T-helper 17 cell (primary cell): ENCODE measurements around the gene ARID5B. TPM values are rescaled to one million over a fixed set of nuclear protein-coding genes. Genes with fewer than 3 reads are reported as not detected.

Source experiments
- ATAC-seq: fragments of 150-1000 bp; cut with Tn5 transposase; 2 replicates; pipeline ENCODE4 v1.10.0; 2021; ENCODE audit warnings: mild to moderate bottlenecking, moderate library complexity
- DNase-seq, 3 donors: peaks; one replicate each; pipeline versions ENCODE4 v3.0.0 to v3.0.0-alpha.2; 2020 to 2021
- H3K9me3 ChIP-seq: one replicate; pipeline ENCODE4 v1.7.0; 2013; ENCODE audit warnings: low read length, mild to moderate bottlenecking; ENCODE audit not compliant: control insufficient read depth, poor library complexity, severe bottlenecking
- H3K27ac Mint-ChIP-seq: one replicate; pipeline ENCODE4 v1.8.0; 2022; ENCODE audit warnings: mild to moderate bottlenecking, moderate library complexity, mixed read lengths
- H3K27me3 Mint-ChIP-seq: one replicate; pipeline ENCODE4 v1.8.0; 2022; ENCODE audit warnings: mixed read lengths
- H3K36me3 Mint-ChIP-seq: one replicate; pipeline ENCODE4 v1.8.0; 2022; ENCODE audit warnings: low read depth, mixed read lengths
- H3K4me1 Mint-ChIP-seq: one replicate; pipeline ENCODE4 v1.8.0; 2022; ENCODE audit warnings: mild to moderate bottlenecking, mixed read lengths
- H3K4me3 Mint-ChIP-seq: one replicate; pipeline ENCODE4 v1.8.0; 2022; ENCODE audit warnings: mild to moderate bottlenecking, moderate library complexity, mixed read lengths
- total RNA-seq, 4 donors: library from RNA in 2 of 4; stranded (reverse) in 2 of 4; gene quantifications; one replicate each; pipeline ENCODE4 v1.2.3 and lab custom pipeline; 2022 to 2026

The ARID5B gene
- total RNA-seq, 2 donors from 2014 or later: 58.2 to 67.6 TPM

GRCh38 chr10:62081341-62082270 lies 180.1 kb downstream of the ARID5B start:
- Mint-ChIP-seq H3K27ac (peak overlapping the region; percentile 95), H3K27me3 (no peaks in the 10 kb centered on the region), H3K36me3 (peaks cover 3% of the 10 kb centered on the region), H3K4me3 (peak overlapping the region; percentile 84), H3K4me1 (peaks cover 27% of the 10 kb centered on the region)
- DNase-seq: no peak
- ATAC-seq: no peak
- no peaks in the 10 kb centered on the region for H3K9me3 ChIP-seq

- peaks cover 22% of the 10 kb centered on the region for H3K4me1 Mint-ChIP-seq
- DNase-seq (no peak), ATAC-seq (no peak)
- H3K4me3 Mint-ChIP-seq: peak overlapping the region; percentile 84
- no peaks in the 10 kb centered on the region for H3K36me3 Mint-ChIP-seq
- no peaks in the 10 kb centered on the region for H3K27me3 Mint-ChIP-seq
- no peaks in the 10 kb centered on the region for H3K9me3 ChIP-seq
- H3K27ac Mint-ChIP-seq: peak overlapping the region; percentile 95
These were observed 180.8 kb downstream of the ARID5B start for GRCh38 chr10:62082271-62082656.

GRCh38 chr10:62082729-62083411 lies 181.4 kb downstream of the ARID5B start:
- DNase-seq (peak in 1 of 3 donors; percentile 22), ATAC-seq (peak; percentile 82)
- H3K27me3 Mint-ChIP-seq: no peaks in the 10 kb centered on the region
- no peaks in the 10 kb centered on the region for H3K36me3 Mint-ChIP-seq
- H3K27ac Mint-ChIP-seq: peak overlapping the region; percentile 95
- no peaks in the 10 kb centered on the region for H3K9me3 ChIP-seq
- H3K4me1 Mint-ChIP-seq: peaks cover 18% of the 10 kb centered on the region
- H3K4me3 Mint-ChIP-seq: peak overlapping the region; percentile 84

- ATAC-seq (peak; percentile 39), DNase-seq (no peak)
- Mint-ChIP-seq H3K36me3 (peaks cover 2% of the 10 kb centered on the region), H3K27ac (peak overlapping the region; percentile 95), H3K27me3 (no peaks in the 10 kb centered on the region), H3K4me1 (peaks cover 26% of the 10 kb centered on the region), H3K4me3 (peak overlapping the region; percentile 84)
- no peaks in the 10 kb centered on the region for H3K9me3 ChIP-seq
These were observed 182.1 kb downstream of the ARID5B start for GRCh38 chr10:62083412-62084267.

- no peaks in the 10 kb centered on the region for H3K9me3 ChIP-seq
- DNase-seq: no peak
- no peaks in the 10 kb centered on the region for H3K27me3 Mint-ChIP-seq
- ATAC-seq: no peak
- H3K4me1 Mint-ChIP-seq: peaks cover 31% of the 10 kb centered on the region
- peaks cover 2% of the 10 kb centered on the region for H3K36me3 Mint-ChIP-seq
- H3K27ac Mint-ChIP-seq: peak overlapping the region; percentile 95
- peak overlapping the region; percentile 9 for H3K4me3 Mint-ChIP-seq
These were observed 183.0 kb downstream of the ARID5B start for GRCh38 chr10:62084451-62084850.

GRCh38 chr10:62085404-62085803 lies 183.9 kb downstream of the ARID5B start:
- H3K36me3 Mint-ChIP-seq: peaks cover 4% of the 10 kb centered on the region
- DNase-seq (no peak), ATAC-seq (no peak)
- peak overlapping the region; percentile 95 for H3K27ac Mint-ChIP-seq
- H3K9me3 ChIP-seq: no peaks in the 10 kb centered on the region
- H3K4me3 Mint-ChIP-seq: no peak overlapping the region
- H3K4me1 Mint-ChIP-seq: peaks cover 32% of the 10 kb centered on the region
- no peaks in the 10 kb centered on the region for H3K27me3 Mint-ChIP-seq

GRCh38 chr10:62085821-62086220 lies 184.3 kb downstream of the ARID5B start:
- ATAC-seq (no peak), DNase-seq (no peak)
- Mint-ChIP-seq H3K36me3 (peaks cover 6% of the 10 kb centered on the region), H3K4me1 (peaks cover 32% of the 10 kb centered on the region), H3K27ac (no peak overlapping the region), H3K27me3 (no peaks in the 10 kb centered on the region), H3K4me3 (no peak overlapping the region)
- no peaks in the 10 kb centered on the region for H3K9me3 ChIP-seq

- no peak overlapping the region for H3K27ac Mint-ChIP-seq
- ATAC-seq: no peak
- no peak for DNase-seq
- peaks cover 15% of the 10 kb centered on the region for H3K36me3 Mint-ChIP-seq
- no peaks in the 10 kb centered on the region for H3K27me3 Mint-ChIP-seq
- peaks cover 25% of the 10 kb centered on the region for H3K4me1 Mint-ChIP-seq
- H3K4me3 Mint-ChIP-seq: no peak overlapping the region
- no peaks in the 10 kb centered on the region for H3K9me3 ChIP-seq
These were observed 185.8 kb downstream of the ARID5B start for GRCh38 chr10:62087329-62087728.

GRCh38 chr10:62088786-62089185 lies 187.3 kb downstream of the ARID5B start:
- Mint-ChIP-seq H3K27me3 (no peaks in the 10 kb centered on the region), H3K4me1 (peaks cover 17% of the 10 kb centered on the region), H3K27ac (peak overlapping the region; percentile 11), H3K4me3 (no peak overlapping the region), H3K36me3 (peaks cover 15% of the 10 kb centered on the region)
- no peaks in the 10 kb centered on the region for H3K9me3 ChIP-seq
- no peak for DNase-seq
- no peak for ATAC-seq

GRCh38 chr10:62092301-62093030 lies 191.0 kb downstream of the ARID5B start:
- no peak overlapping the region for H3K27ac Mint-ChIP-seq
- no peaks in the 10 kb centered on the region for H3K27me3 Mint-ChIP-seq
- DNase-seq (no peak), ATAC-seq (no peak)
- H3K4me3 Mint-ChIP-seq: no peak overlapping the region
- peaks cover 17% of the 10 kb centered on the region for H3K36me3 Mint-ChIP-seq
- no peaks in the 10 kb centered on the region for H3K9me3 ChIP-seq
- H3K4me1 Mint-ChIP-seq: peaks cover 23% of the 10 kb centered on the region

- no peak for ATAC-seq
- peaks cover 17% of the 10 kb centered on the region for H3K4me1 Mint-ChIP-seq
- no peak overlapping the region for H3K27ac Mint-ChIP-seq
- H3K9me3 ChIP-seq: no peaks in the 10 kb centered on the region
- no peak overlapping the region for H3K4me3 Mint-ChIP-seq
- H3K36me3 Mint-ChIP-seq: peaks cover 14% of the 10 kb centered on the region
- DNase-seq: no peak
- H3K27me3 Mint-ChIP-seq: no peaks in the 10 kb centered on the region
These were observed 192.4 kb downstream of the ARID5B start for GRCh38 chr10:62093863-62094291.
